Measurements from ENCODE around the gene GNAI3.

GNAI3 gene

DNA sequence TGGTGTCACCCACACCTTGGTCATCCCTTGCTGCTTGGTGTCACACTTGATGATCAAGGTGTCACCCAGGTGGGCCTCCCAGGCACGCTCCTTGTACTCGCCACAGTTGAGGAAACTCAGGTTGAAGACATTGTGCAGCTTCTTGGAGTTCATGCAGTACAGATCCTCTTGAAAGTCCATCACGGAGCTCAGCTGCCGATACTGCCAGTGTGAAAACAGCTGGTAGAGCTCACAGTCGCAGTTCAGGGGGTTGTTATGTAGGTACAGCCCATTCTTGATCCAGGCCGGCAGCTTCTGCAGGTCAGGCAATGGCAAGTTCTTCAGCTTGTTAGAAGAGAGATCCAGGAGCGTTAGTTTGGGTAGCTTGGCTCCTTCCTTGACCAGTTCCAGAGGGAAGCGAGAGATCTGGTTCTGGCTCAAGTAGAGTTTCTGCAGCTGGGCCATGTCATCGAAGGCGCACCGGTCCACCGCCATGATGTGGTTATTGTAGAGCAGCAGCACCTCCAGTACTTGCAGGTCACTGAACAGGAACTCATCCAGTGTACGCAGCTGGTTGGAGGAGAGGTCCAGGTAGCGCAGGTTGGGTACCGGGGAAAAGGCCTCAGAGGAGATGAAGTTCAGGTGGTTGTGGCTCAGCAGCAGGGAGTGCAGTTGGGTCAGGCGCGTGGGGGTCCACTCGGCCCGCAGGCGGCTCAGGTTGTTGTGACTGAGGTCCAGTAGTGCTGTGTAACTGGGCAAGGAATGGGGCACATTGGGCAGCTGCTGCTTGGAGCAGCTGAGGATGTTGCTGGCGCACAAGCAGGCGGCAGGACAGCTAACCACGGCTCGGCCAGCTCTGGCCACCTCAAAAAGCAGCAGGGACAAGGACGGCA lies 40.2 kb upstream of the GNAI3 start:
- no peaks in the 10 kb centered on the region for H3K9me3 ChIP-seq (ENCODE audit: control insufficient read depth, low read length)
- H3K27me3 ChIP-seq (replicated peaks; ENCODE audit: control insufficient read depth, insufficient read depth, low read length, poor library complexity, severe bottlenecking), result no peaks in the 10 kb centered on the region
- peaks cover 44% of the 10 kb centered on the region for H3K4me1 ChIP-seq (ENCODE audit: control insufficient read depth, insufficient read depth, low read length, poor library complexity, severe bottlenecking)
- H3K27ac ChIP-seq (ENCODE audit: insufficient read depth, low read length, poor library complexity, severe bottlenecking), result peak overlapping the region; percentile 58
- no peaks in the 10 kb centered on the region for H3K36me3 ChIP-seq (ENCODE audit: control insufficient read depth, insufficient read depth, low read length)
- no peak for DNase-seq
- H3K4me3 ChIP-seq (ENCODE audit: insufficient read depth, low read depth, low read length, poor library complexity, severe bottlenecking), result no peak overlapping the region

DNA sequence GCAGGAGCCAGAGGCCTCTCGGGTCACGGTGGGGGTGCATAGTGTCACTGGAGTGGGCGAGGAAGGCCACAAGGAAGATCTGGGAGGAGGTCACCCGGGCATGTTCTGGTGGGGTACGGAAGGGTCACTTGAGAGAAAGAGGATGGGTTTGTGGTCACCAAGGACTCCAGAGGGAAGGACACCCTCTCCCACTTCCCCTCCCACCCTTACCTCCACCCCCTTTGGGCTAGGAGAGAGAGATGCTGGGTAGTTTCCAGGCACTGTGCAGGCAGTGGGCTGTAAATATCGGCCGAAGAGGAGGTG lies 39.6 kb upstream of the GNAI3 start:
- no peaks in the 10 kb centered on the region for H3K9me3 ChIP-seq (ENCODE audit: control insufficient read depth, low read length)
- peak overlapping the region; percentile 58 for H3K27ac ChIP-seq (ENCODE audit: insufficient read depth, low read length, poor library complexity, severe bottlenecking)

GRCh38 chr1:109509176-109510134 lies 39.0 kb upstream of the GNAI3 start, which contains the start of gene AMIGO1:
Gene AMIGO1 (minus strand): TSS chr1:109509727. CDS start chr1:109508912, 815 bp downstream.
- Histone ChIP-seq H3K36me3 (ENCODE audit: control insufficient read depth, insufficient read depth, low read length) (no peaks in the 10 kb centered on the region), H3K27me3 (replicated peaks; ENCODE audit: control insufficient read depth, insufficient read depth, low read length, poor library complexity, severe bottlenecking) (no peaks in the 10 kb centered on the region), H3K4me1 (ENCODE audit: control insufficient read depth, insufficient read depth, low read length, poor library complexity, severe bottlenecking) (peaks cover 36% of the 10 kb centered on the region), H3K27ac (ENCODE audit: insufficient read depth, low read length, poor library complexity, severe bottlenecking) (peak within 1 kb of the TSS; percentile 58), H3K9me3 (ENCODE audit: control insufficient read depth, low read length) (no peaks in the 10 kb centered on the region), H3K4me3 (ENCODE audit: insufficient read depth, low read depth, low read length, poor library complexity, severe bottlenecking) (peak within 1 kb of the TSS; percentile 71)
- DNase-seq, result peak; percentile 22 to 45 (median 43)

More for the DNA sequence above, 39.6 kb upstream of the GNAI3 start:
- Histone ChIP-seq H3K27me3 (replicated peaks; ENCODE audit: control insufficient read depth, insufficient read depth, low read length, poor library complexity, severe bottlenecking) (no peaks in the 10 kb centered on the region), H3K4me1 (ENCODE audit: control insufficient read depth, insufficient read depth, low read length, poor library complexity, severe bottlenecking) (peaks cover 42% of the 10 kb centered on the region), H3K4me3 (ENCODE audit: insufficient read depth, low read depth, low read length, poor library complexity, severe bottlenecking) (peak overlapping the region; percentile 71), H3K36me3 (ENCODE audit: control insufficient read depth, insufficient read depth, low read length) (no peaks in the 10 kb centered on the region)
- no peak for DNase-seq

DNA sequence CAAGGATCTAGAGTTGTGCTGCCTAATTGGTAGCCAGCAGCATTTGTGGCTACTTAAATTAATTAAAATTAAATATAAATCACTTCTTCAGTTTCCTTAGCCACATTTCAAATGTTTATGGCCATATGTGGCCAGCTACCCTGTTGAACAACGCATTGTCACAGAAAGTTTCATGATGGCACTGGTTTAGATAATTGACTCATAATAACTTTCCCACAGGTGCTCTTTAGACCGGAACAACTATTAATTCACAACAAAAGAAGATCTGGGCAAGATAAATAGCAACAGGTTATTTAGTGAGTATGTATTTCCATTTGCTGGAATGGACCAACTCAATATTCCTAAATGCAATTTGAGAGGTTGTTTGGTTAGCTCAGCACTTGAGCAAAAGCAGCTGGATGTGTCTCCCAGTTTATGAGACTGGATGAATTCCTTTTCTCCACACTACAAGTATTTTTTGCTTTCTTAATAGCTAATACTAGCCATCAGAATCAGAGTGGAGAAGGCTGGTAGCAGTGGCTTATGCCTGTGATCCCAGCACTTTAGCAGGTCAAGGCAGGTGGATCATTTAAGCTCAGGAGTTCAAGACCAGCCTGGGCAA lies 35.2 kb upstream of the GNAI3 start:
- peaks cover 17% of the 10 kb centered on the region for H3K4me1 ChIP-seq (ENCODE audit: control insufficient read depth, insufficient read depth, low read length, poor library complexity, severe bottlenecking)
- H3K27me3 ChIP-seq (replicated peaks; ENCODE audit: control insufficient read depth, insufficient read depth, low read length, poor library complexity, severe bottlenecking), result no peaks in the 10 kb centered on the region
- H3K4me3 ChIP-seq (ENCODE audit: insufficient read depth, low read depth, low read length, poor library complexity, severe bottlenecking), result no peak overlapping the region
- no peaks in the 10 kb centered on the region for H3K36me3 ChIP-seq (ENCODE audit: control insufficient read depth, insufficient read depth, low read length)
- H3K27ac ChIP-seq (ENCODE audit: insufficient read depth, low read length, poor library complexity, severe bottlenecking), result no peak overlapping the region
- DNase-seq, result no peak
- no peaks in the 10 kb centered on the region for H3K9me3 ChIP-seq (ENCODE audit: control insufficient read depth, low read length)

- Histone ChIP-seq H3K4me1 (ENCODE audit: control insufficient read depth, insufficient read depth, low read length, poor library complexity, severe bottlenecking) (peaks cover 7% of the 10 kb centered on the region), H3K9me3 (ENCODE audit: control insufficient read depth, low read length) (no peaks in the 10 kb centered on the region), H3K4me3 (ENCODE audit: insufficient read depth, low read depth, low read length, poor library complexity, severe bottlenecking) (no peak overlapping the region), H3K36me3 (ENCODE audit: control insufficient read depth, insufficient read depth, low read length) (no peaks in the 10 kb centered on the region), H3K27ac (ENCODE audit: insufficient read depth, low read length, poor library complexity, severe bottlenecking) (no peak overlapping the region), H3K27me3 (replicated peaks; ENCODE audit: control insufficient read depth, insufficient read depth, low read length, poor library complexity, severe bottlenecking) (no peaks in the 10 kb centered on the region)
- no peak for DNase-seq
Observed at GRCh38 chr1:109514846-109515245, 33.6 kb upstream of the GNAI3 start.

- H3K9me3 ChIP-seq (ENCODE audit: control insufficient read depth, low read length), result no peaks in the 10 kb centered on the region
- no peak for DNase-seq
Observed at GRCh38 chr1:109516872-109517271, 31.5 kb upstream of the GNAI3 start.

DNA sequence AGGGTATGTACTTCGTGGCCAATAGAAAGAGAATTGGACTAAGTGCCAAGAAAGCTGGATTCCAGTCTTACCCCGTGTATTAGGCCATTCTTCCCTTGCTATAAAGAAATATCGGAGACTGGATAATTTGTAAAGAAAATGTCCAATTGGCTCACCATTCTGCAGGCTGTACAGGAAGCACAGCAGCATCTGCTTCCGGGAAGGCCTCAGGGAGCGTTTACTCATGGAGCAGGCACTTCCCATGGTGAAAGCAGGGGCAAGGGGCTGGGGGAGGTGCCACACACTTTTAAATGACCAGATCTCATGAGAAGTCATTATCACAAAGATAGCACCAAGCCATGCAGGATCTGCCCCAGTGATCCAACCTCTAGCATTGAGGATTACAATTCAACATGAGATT lies 31.1 kb upstream of the GNAI3 start:
- Histone ChIP-seq H3K4me1 (ENCODE audit: control insufficient read depth, insufficient read depth, low read length, poor library complexity, severe bottlenecking) (no peaks in the 10 kb centered on the region), H3K9me3 (ENCODE audit: control insufficient read depth, low read length) (no peaks in the 10 kb centered on the region), H3K27ac (ENCODE audit: insufficient read depth, low read length, poor library complexity, severe bottlenecking) (no peak overlapping the region), H3K4me3 (ENCODE audit: insufficient read depth, low read depth, low read length, poor library complexity, severe bottlenecking) (no peak overlapping the region), H3K27me3 (replicated peaks; ENCODE audit: control insufficient read depth, insufficient read depth, low read length, poor library complexity, severe bottlenecking) (no peaks in the 10 kb centered on the region), H3K36me3 (ENCODE audit: control insufficient read depth, insufficient read depth, low read length) (no peaks in the 10 kb centered on the region)
- no peak for DNase-seq

More at GRCh38 chr1:109516872-109517271, 31.5 kb upstream of the GNAI3 start:
- no peak overlapping the region for H3K4me3 ChIP-seq (ENCODE audit: insufficient read depth, low read depth, low read length, poor library complexity, severe bottlenecking)
- no peaks in the 10 kb centered on the region for H3K27me3 ChIP-seq (replicated peaks; ENCODE audit: control insufficient read depth, insufficient read depth, low read length, poor library complexity, severe bottlenecking)
- H3K4me1 ChIP-seq (ENCODE audit: control insufficient read depth, insufficient read depth, low read length, poor library complexity, severe bottlenecking), result no peaks in the 10 kb centered on the region
- H3K36me3 ChIP-seq (ENCODE audit: control insufficient read depth, insufficient read depth, low read length), result no peaks in the 10 kb centered on the region
- H3K27ac ChIP-seq (ENCODE audit: insufficient read depth, low read length, poor library complexity, severe bottlenecking), result no peak overlapping the region

DNA sequence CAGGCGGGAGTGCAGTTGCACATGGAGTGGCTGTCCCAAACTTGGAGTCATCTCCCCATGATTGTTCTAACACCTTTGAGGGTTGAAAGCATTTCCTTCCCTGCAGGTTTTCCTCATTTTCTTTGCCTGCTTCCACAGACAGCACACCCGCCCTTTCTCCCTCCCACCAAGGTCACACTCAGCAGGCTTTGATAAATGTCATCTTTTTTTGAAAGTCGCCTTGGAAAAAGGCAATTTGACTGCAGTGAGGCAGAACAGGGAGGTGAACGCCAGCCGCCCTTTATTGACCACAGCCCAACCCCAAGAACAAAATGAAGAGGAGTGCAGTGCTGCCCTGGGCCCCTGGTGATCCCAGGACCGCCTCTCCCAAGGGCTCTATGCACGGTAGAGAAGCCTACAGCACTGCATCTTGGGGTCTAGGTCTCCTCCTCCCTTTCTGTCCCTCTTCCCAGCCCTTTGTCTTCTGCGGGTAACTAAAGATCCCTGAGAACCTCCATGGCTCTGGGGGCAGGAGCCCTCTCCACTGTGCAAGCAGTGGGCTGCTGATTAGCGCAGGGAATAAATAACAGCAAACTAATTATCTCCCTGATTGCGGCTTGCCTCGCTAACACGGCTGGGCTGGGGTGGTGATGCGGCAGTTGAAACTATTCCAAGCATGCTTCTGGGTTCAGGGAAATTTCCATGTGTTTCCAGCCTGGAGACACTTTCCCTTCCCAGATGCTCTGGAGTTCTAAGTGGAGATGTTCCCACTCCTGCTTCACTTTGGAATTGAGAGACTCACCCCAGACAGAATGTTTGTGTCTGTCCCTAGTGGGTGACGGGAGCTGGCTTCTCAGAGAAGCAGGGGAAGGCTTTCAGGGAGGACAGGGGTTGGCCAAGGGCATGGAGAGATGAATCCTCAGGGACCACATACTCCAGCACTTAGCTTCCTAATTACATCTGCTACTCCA lies 27.1 kb upstream of the GNAI3 start:
- no peak for DNase-seq
- H3K27me3 ChIP-seq (replicated peaks; ENCODE audit: control insufficient read depth, insufficient read depth, low read length, poor library complexity, severe bottlenecking), result no peaks in the 10 kb centered on the region
- H3K4me1 ChIP-seq (ENCODE audit: control insufficient read depth, insufficient read depth, low read length, poor library complexity, severe bottlenecking), result no peaks in the 10 kb centered on the region
- H3K36me3 ChIP-seq (ENCODE audit: control insufficient read depth, insufficient read depth, low read length), result no peaks in the 10 kb centered on the region
- H3K4me3 ChIP-seq (ENCODE audit: insufficient read depth, low read depth, low read length, poor library complexity, severe bottlenecking), result no peak overlapping the region
- H3K27ac ChIP-seq (ENCODE audit: insufficient read depth, low read length, poor library complexity, severe bottlenecking), result no peak overlapping the region
- no peaks in the 10 kb centered on the region for H3K9me3 ChIP-seq (ENCODE audit: control insufficient read depth, low read length)

- Histone ChIP-seq H3K9me3 (ENCODE audit: control insufficient read depth, low read length) (no peaks in the 10 kb centered on the region), H3K4me3 (ENCODE audit: insufficient read depth, low read depth, low read length, poor library complexity, severe bottlenecking) (no peak overlapping the region), H3K27me3 (replicated peaks; ENCODE audit: control insufficient read depth, insufficient read depth, low read length, poor library complexity, severe bottlenecking) (no peaks in the 10 kb centered on the region), H3K27ac (ENCODE audit: insufficient read depth, low read length, poor library complexity, severe bottlenecking) (no peak overlapping the region), H3K4me1 (ENCODE audit: control insufficient read depth, insufficient read depth, low read length, poor library complexity, severe bottlenecking) (no peaks in the 10 kb centered on the region), H3K36me3 (ENCODE audit: control insufficient read depth, insufficient read depth, low read length) (no peaks in the 10 kb centered on the region)
- no peak for DNase-seq
Observed at GRCh38 chr1:109522026-109522425, 26.4 kb upstream of the GNAI3 start.
